DOHH2 (cell line): ENCODE data around the gene LRRC32.

Source experiments
- EZH2phosphoT487 ChIP-seq: fragments of 200-600 bp; sonication (generic); IDR thresholded peaks from 2 replicates; pipeline ENCODE4 v1.6.1; 2017; ENCODE audit warnings: borderline replicate concordance, mild to moderate bottlenecking, antibody characterized with exemption, low read length, moderate library complexity, mixed read lengths
- TF ChIP-seq, protein P1 (sequence below): fragments of 200-600 bp; sonication (generic); IDR thresholded peaks from one replicate; pipeline ENCODE4 v1.5.1; 2014; ENCODE audit warnings: antibody characterized with exemption, mild to moderate bottlenecking, low read depth, low read length; ENCODE audit not compliant: poor library complexity, severe bottlenecking

DNA sequence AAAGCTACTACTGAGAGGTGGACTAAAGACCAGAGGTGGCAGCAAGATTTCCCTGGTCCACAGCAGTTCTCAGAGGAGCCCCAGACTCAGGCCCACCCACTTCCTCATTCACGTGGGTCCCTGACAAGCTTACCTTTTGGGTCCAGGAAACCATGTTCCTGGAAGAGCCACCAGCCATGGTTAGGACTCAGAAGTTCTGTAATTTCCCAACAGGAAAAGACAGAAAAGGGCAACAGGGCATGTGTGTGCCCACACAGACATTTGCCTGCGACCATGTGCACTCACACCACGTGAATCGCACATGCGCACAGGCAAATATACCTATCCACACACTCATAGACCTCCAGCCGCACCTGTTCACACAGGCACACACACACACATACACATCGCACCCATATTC is 42.9 kb downstream of the LRRC32 start:
- TF ChIP-seq, protein P1, sequence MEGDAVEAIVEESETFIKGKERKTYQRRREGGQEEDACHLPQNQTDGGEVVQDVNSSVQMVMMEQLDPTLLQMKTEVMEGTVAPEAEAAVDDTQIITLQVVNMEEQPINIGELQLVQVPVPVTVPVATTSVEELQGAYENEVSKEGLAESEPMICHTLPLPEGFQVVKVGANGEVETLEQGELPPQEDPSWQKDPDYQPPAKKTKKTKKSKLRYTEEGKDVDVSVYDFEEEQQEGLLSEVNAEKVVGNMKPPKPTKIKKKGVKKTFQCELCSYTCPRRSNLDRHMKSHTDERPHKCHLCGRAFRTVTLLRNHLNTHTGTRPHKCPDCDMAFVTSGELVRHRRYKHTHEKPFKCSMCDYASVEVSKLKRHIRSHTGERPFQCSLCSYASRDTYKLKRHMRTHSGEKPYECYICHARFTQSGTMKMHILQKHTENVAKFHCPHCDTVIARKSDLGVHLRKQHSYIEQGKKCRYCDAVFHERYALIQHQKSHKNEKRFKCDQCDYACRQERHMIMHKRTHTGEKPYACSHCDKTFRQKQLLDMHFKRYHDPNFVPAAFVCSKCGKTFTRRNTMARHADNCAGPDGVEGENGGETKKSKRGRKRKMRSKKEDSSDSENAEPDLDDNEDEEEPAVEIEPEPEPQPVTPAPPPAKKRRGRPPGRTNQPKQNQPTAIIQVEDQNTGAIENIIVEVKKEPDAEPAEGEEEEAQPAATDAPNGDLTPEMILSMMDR = no peak
- TF ChIP-seq EZH2phosphoT487 = no peak
